HCT116 (cell line): Measurements from ENCODE around the gene LRP1B.

ENCODE experiments used
- POLR2A ChIP-seq: IDR thresholded peaks from 2 replicates; pipeline ENCODE4 v1.7.0; 2011; ENCODE audit warnings: borderline replicate concordance; ENCODE audit not compliant: insufficient read depth, insufficient read length; ENCODE audit errors: extremely low read depth
- SP1 ChIP-seq: IDR thresholded peaks from 2 replicates; pipeline ENCODE4 v1.6.1; 2012; ENCODE audit warnings: low read depth

GRCh38 chr2:140603416-140603815, 1527.4 kb downstream of the LRP1B start:
- TF ChIP-seq SP1: no peak
- no peak for TF ChIP-seq POLR2A
